ENCODE data around the gene NTHL1. TPM values are rescaled to one million over a fixed set of nuclear protein-coding genes. Genes with fewer than 3 reads are reported as not detected.

NTHL1 gene
- total and polyA plus RNA-seq, 9 of the 15 experiments (the other 6 are each of a cell fraction or from before 2014, with no cell fraction given), result 1.1 to 58.8 (median 17.6) TPM

- TF ChIP-seq SIN3A (IDR thresholded peaks at IDR 0.05; ENCODE audit: borderline replicate concordance in 2 of 2, control insufficient read depth in 1 of 2, low read depth in 2 of 2, low read length in 2 of 2) (peak; percentile 6 to 37; a peak in 1 of 4 replicates), RBBP5 (IDR thresholded peaks at IDR 0.05; ENCODE audit: borderline replicate concordance, insufficient read depth, low read length, poor library complexity, severe bottlenecking) (peak; percentile 54), CXXC5 (CRISPR knock-in tag; IDR thresholded peaks at IDR 0.05) (peak; percentile 51), MXI1 (IDR thresholded peaks at IDR 0.05; ENCODE audit: low read depth, low read length) (no peak), NR4A1 (CRISPR knock-in tag; IDR thresholded peaks at IDR 0.05) (no peak), NR4A1 (tag; IDR thresholded peaks at IDR 0.05) (no peak), ARID4B (CRISPR knock-in tag; IDR thresholded peaks at IDR 0.05) (0 out of 2 replicates have a peak, but pooled peaks have one; percentile 44), SRSF7 (optimal IDR thresholded peaks at IDR 0.05; ENCODE audit: low read depth, low read length) (no peak), SAP30 (IDR thresholded peaks at IDR 0.05; ENCODE audit: borderline replicate concordance, insufficient read depth, low read depth, low read length, poor library complexity, severe bottlenecking) (peak; percentile 32), L3MBTL2 (IDR thresholded peaks at IDR 0.05) (peak; percentile 50; the same call in 1 of the 2 replicates), ARID2 (IDR thresholded peaks at IDR 0.05) (peak; percentile 95), SMARCE1 (IDR thresholded peaks at IDR 0.05) (peak; percentile 28; the same call in 1 of the 2 replicates), ZFX (CRISPR knock-in tag; IDR thresholded peaks at IDR 0.05) (peak; percentile 33)
- TF ChIP-seq, protein P1, sequence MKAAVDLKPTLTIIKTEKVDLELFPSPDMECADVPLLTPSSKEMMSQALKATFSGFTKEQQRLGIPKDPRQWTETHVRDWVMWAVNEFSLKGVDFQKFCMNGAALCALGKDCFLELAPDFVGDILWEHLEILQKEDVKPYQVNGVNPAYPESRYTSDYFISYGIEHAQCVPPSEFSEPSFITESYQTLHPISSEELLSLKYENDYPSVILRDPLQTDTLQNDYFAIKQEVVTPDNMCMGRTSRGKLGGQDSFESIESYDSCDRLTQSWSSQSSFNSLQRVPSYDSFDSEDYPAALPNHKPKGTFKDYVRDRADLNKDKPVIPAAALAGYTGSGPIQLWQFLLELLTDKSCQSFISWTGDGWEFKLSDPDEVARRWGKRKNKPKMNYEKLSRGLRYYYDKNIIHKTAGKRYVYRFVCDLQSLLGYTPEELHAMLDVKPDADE (conservative IDR thresholded peaks at IDR 0.05; ENCODE audit: control insufficient read depth, low read depth, low read length), result peak; percentile 10; the same call in 1 of the 2 replicates
- TF ChIP-seq, protein P2, sequence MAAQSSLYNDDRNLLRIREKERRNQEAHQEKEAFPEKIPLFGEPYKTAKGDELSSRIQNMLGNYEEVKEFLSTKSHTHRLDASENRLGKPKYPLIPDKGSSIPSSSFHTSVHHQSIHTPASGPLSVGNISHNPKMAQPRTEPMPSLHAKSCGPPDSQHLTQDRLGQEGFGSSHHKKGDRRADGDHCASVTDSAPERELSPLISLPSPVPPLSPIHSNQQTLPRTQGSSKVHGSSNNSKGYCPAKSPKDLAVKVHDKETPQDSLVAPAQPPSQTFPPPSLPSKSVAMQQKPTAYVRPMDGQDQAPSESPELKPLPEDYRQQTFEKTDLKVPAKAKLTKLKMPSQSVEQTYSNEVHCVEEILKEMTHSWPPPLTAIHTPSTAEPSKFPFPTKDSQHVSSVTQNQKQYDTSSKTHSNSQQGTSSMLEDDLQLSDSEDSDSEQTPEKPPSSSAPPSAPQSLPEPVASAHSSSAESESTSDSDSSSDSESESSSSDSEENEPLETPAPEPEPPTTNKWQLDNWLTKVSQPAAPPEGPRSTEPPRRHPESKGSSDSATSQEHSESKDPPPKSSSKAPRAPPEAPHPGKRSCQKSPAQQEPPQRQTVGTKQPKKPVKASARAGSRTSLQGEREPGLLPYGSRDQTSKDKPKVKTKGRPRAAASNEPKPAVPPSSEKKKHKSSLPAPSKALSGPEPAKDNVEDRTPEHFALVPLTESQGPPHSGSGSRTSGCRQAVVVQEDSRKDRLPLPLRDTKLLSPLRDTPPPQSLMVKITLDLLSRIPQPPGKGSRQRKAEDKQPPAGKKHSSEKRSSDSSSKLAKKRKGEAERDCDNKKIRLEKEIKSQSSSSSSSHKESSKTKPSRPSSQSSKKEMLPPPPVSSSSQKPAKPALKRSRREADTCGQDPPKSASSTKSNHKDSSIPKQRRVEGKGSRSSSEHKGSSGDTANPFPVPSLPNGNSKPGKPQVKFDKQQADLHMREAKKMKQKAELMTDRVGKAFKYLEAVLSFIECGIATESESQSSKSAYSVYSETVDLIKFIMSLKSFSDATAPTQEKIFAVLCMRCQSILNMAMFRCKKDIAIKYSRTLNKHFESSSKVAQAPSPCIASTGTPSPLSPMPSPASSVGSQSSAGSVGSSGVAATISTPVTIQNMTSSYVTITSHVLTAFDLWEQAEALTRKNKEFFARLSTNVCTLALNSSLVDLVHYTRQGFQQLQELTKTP (IDR thresholded peaks at IDR 0.05; ENCODE audit: low read depth in 1 of 2, partially characterized antibody in 2 of 2), result peak in 1 of 2 experiments; percentile 57
Measured at GRCh38 chr16:2027024-2028010, 20.3 kb downstream of the NTHL1 start (continued).

All from K562 (cell line).